BLaER1 treated with 17β-estradiol and CSF1 and Interleukin-3, amounts not matched to agents 10 nM and 100 nM (cell line): ENCODE results near the gene UTY.

Source experiments
- H3K27ac ChIP-seq, 11 experiments: shearing (Covaris generic); formaldehyde crosslinking; 2 replicates each; pipeline ENCODE4 v1.8.1; 2022
- H3K27me3 ChIP-seq, 11 experiments: shearing (Covaris generic); formaldehyde crosslinking; 2 replicates each; pipeline ENCODE4 v1.8.1; 2022
- H3K36me3 ChIP-seq, 11 experiments: shearing (Covaris generic); formaldehyde crosslinking; 2 replicates each; pipeline ENCODE4 v1.8.1; 2022
- H3K4me1 ChIP-seq, 10 experiments: shearing (Covaris generic); formaldehyde crosslinking; 2 replicates each; pipeline ENCODE4 v1.8.1; 2022
- H3K4me2 ChIP-seq, 11 experiments: shearing (Covaris generic); formaldehyde crosslinking; 2 replicates each; pipeline ENCODE4 v1.8.1; 2022
- H3K4me3 ChIP-seq, 10 experiments: shearing (Covaris generic); formaldehyde crosslinking; 2 replicates each; pipeline ENCODE4 v1.8.1; 2022
- H3K9ac ChIP-seq, 11 experiments: shearing (Covaris generic); formaldehyde crosslinking; 2 replicates each; pipeline ENCODE4 v1.8.1; 2022
- H3K9me3 ChIP-seq, 11 experiments: shearing (Covaris generic); formaldehyde crosslinking; replicated peaks in 1 of 11; 2 replicates each; pipeline ENCODE4 v1.8.1; 2022
- H4K20me1 ChIP-seq, 11 experiments: shearing (Covaris generic); formaldehyde crosslinking; 2 replicates each; pipeline ENCODE4 v1.8.1; 2022
- Cebpa-rat ChIP-seq, 11 experiments: shearing (Covaris generic); IDR thresholded peaks; 2 replicates each; pipeline ENCODE4 v1.8.1; 2022

The UTY gene

GRCh38 chrY:13479828-13480227, at the start of gene UTY:
TSS of gene UTY (minus strand) at chrY:13480033. CDS start at chrY:13479665, 368 bp downstream.
- no peaks in the 10 kb centered on the region for H4K20me1 ChIP-seq
- TF ChIP-seq Cebpa-rat (IDR thresholded peaks at IDR 0.05) = no peak
- H3K9ac ChIP-seq = no peak within 1 kb of the TSS
- H3K4me2 ChIP-seq = no peak within 1 kb of the TSS
- H3K9me3 ChIP-seq = no peaks in the 10 kb centered on the region
- no peaks in the 10 kb centered on the region for H3K36me3 ChIP-seq
- H3K4me1 ChIP-seq = no peaks in the 10 kb centered on the region
- H3K4me3 ChIP-seq = no peak within 1 kb of the TSS
- no peak within 1 kb of the TSS for H3K27ac ChIP-seq
- no peaks in the 10 kb centered on the region for H3K27me3 ChIP-seq

- Histone ChIP-seq H3K9ac (no peak overlapping the region), H3K4me3 (no peak overlapping the region), H3K4me2 (no peak overlapping the region), H3K27ac (no peak overlapping the region), H4K20me1 (no peaks in the 10 kb centered on the region), H3K27me3 (no peaks in the 10 kb centered on the region), H3K9me3 (no peaks in the 10 kb centered on the region), H3K36me3 (no peaks in the 10 kb centered on the region), H3K4me1 (no peaks in the 10 kb centered on the region)
- no peak for TF ChIP-seq Cebpa-rat (IDR thresholded peaks at IDR 0.05)
These were observed 40.6 kb upstream of the UTY start for GRCh38 chrY:13520474-13520873.

- H3K4me3 ChIP-seq = no peak overlapping the region
- no peak for TF ChIP-seq Cebpa-rat (IDR thresholded peaks at IDR 0.05)
These were observed 21.4 kb upstream of the UTY start for GRCh38 chrY:13501215-13501614.

GRCh38 chrY:13493737-13494136, 13.9 kb upstream of the UTY start:
- H3K27me3 ChIP-seq = no peaks in the 10 kb centered on the region

More at GRCh38 chrY:13501215-13501614, 21.4 kb upstream of the UTY start:
- H3K27ac ChIP-seq = no peak overlapping the region
- no peaks in the 10 kb centered on the region for H3K9me3 ChIP-seq
- no peaks in the 10 kb centered on the region for H3K36me3 ChIP-seq
- no peak overlapping the region for H3K9ac ChIP-seq
- H3K27me3 ChIP-seq = no peaks in the 10 kb centered on the region
- no peaks in the 10 kb centered on the region for H3K4me1 ChIP-seq
- H3K4me2 ChIP-seq = no peak overlapping the region
- no peaks in the 10 kb centered on the region for H4K20me1 ChIP-seq

GRCh38 chrY:13492408-13492807, 12.6 kb upstream of the UTY start:
- Histone ChIP-seq H3K27me3 (no peaks in the 10 kb centered on the region), H3K9ac (no peak overlapping the region), H3K4me2 (no peak overlapping the region), H3K36me3 (no peaks in the 10 kb centered on the region), H3K4me3 (no peak overlapping the region), H3K9me3 (no peaks in the 10 kb centered on the region), H3K4me1 (no peaks in the 10 kb centered on the region), H4K20me1 (no peaks in the 10 kb centered on the region), H3K27ac (no peak overlapping the region)
- no peak for TF ChIP-seq Cebpa-rat (IDR thresholded peaks at IDR 0.05)

More at GRCh38 chrY:13493737-13494136, 13.9 kb upstream of the UTY start:
- TF ChIP-seq Cebpa-rat (IDR thresholded peaks at IDR 0.05) = no peak
- no peak overlapping the region for H3K27ac ChIP-seq
- H3K9ac ChIP-seq = no peak overlapping the region
- no peaks in the 10 kb centered on the region for H3K4me1 ChIP-seq
- no peaks in the 10 kb centered on the region for H3K36me3 ChIP-seq
- H4K20me1 ChIP-seq = no peaks in the 10 kb centered on the region
- H3K4me2 ChIP-seq = no peak overlapping the region
- H3K9me3 ChIP-seq = no peaks in the 10 kb centered on the region
- no peak overlapping the region for H3K4me3 ChIP-seq

GRCh38 chrY:13488738-13489137, 8.9 kb upstream of the UTY start:
- H3K4me1 ChIP-seq = no peaks in the 10 kb centered on the region
- H3K9ac ChIP-seq = no peak overlapping the region
- no peaks in the 10 kb centered on the region for H3K36me3 ChIP-seq
- H3K4me2 ChIP-seq = no peak overlapping the region
- no peak for TF ChIP-seq Cebpa-rat (IDR thresholded peaks at IDR 0.05)
- no peaks in the 10 kb centered on the region for H3K9me3 ChIP-seq
- no peak overlapping the region for H3K27ac ChIP-seq
- no peak overlapping the region for H3K4me3 ChIP-seq
- no peaks in the 10 kb centered on the region for H4K20me1 ChIP-seq
- H3K27me3 ChIP-seq = no peaks in the 10 kb centered on the region

- Histone ChIP-seq H3K9me3 (no peaks in the 10 kb centered on the region), H3K36me3 (no peaks in the 10 kb centered on the region), H3K27me3 (no peaks in the 10 kb centered on the region), H3K9ac (no peak overlapping the region), H3K4me2 (no peak overlapping the region), H4K20me1 (no peaks in the 10 kb centered on the region), H3K4me1 (no peaks in the 10 kb centered on the region), H3K27ac (no peak overlapping the region), H3K4me3 (no peak overlapping the region)
- no peak for TF ChIP-seq Cebpa-rat (IDR thresholded peaks at IDR 0.05)
These were observed 617 bp downstream of the UTY start for GRCh38 chrY:13479121-13479711.

- H3K9ac ChIP-seq = no peak overlapping the region
- no peaks in the 10 kb centered on the region for H3K36me3 ChIP-seq
- no peaks in the 10 kb centered on the region for H3K9me3 ChIP-seq
- no peak overlapping the region for H3K4me2 ChIP-seq
- H3K27ac ChIP-seq = no peak overlapping the region
- H3K4me3 ChIP-seq = no peak overlapping the region
- no peak for TF ChIP-seq Cebpa-rat (IDR thresholded peaks at IDR 0.05)
- no peaks in the 10 kb centered on the region for H4K20me1 ChIP-seq
- no peaks in the 10 kb centered on the region for H3K4me1 ChIP-seq
- no peaks in the 10 kb centered on the region for H3K27me3 ChIP-seq
These were observed 1.6 kb downstream of the UTY start for GRCh38 chrY:13478126-13478785.

- H3K4me1 ChIP-seq = no peaks in the 10 kb centered on the region
These were observed 4.8 kb downstream of the UTY start for GRCh38 chrY:13474997-13475396.

GRCh38 chrY:13451572-13451971, 28.3 kb downstream of the UTY start:
- H4K20me1 ChIP-seq = no peaks in the 10 kb centered on the region
- no peaks in the 10 kb centered on the region for H3K27me3 ChIP-seq
- H3K9me3 ChIP-seq = no peaks in the 10 kb centered on the region
- no peak overlapping the region for H3K27ac ChIP-seq
- no peaks in the 10 kb centered on the region for H3K4me1 ChIP-seq
- no peak overlapping the region for H3K4me2 ChIP-seq
- TF ChIP-seq Cebpa-rat (IDR thresholded peaks at IDR 0.05) = no peak
- H3K4me3 ChIP-seq = no peak overlapping the region
- H3K36me3 ChIP-seq = no peaks in the 10 kb centered on the region
- H3K9ac ChIP-seq = no peak overlapping the region

More at GRCh38 chrY:13474997-13475396, 4.8 kb downstream of the UTY start:
- no peak overlapping the region for H3K4me3 ChIP-seq
- H3K9ac ChIP-seq = no peak overlapping the region
- no peaks in the 10 kb centered on the region for H3K36me3 ChIP-seq
- no peaks in the 10 kb centered on the region for H3K27me3 ChIP-seq
- no peaks in the 10 kb centered on the region for H4K20me1 ChIP-seq
- H3K27ac ChIP-seq = no peak overlapping the region
- TF ChIP-seq Cebpa-rat (IDR thresholded peaks at IDR 0.05) = no peak
- no peak overlapping the region for H3K4me2 ChIP-seq
- H3K9me3 ChIP-seq = no peaks in the 10 kb centered on the region
